ENCODE results near the gene LAIR2.

The LAIR2 gene

GRCh38 chr19:54552913-54553310 is 50.3 kb downstream of the LAIR2 start:
- Histone ChIP-seq H3K4me3 (no peak overlapping the region), H3K36me3 (ENCODE audit: insufficient read depth, low read length) (no peaks in the 10 kb centered on the region), H3K9ac (ENCODE audit: insufficient read length) (no peak overlapping the region), H3K27ac (no peak overlapping the region), H3K9me3 (ENCODE audit: low read depth, low read length) (no peaks in the 10 kb centered on the region)
- TF ChIP-seq FOXP2 (optimal IDR thresholded peaks at IDR 0.05; ENCODE audit: control extremely low read depth, extremely low read length, insufficient read depth) (no peak), EZH2 (IDR thresholded peaks at IDR 0.05) (no peak), POLR2AphosphoS5 (IDR thresholded peaks at IDR 0.05; ENCODE audit: borderline replicate concordance, low read depth, low read length) (no peak)
- DNase-seq (ENCODE audit: low read depth, low spot score), result no peak

DNA sequence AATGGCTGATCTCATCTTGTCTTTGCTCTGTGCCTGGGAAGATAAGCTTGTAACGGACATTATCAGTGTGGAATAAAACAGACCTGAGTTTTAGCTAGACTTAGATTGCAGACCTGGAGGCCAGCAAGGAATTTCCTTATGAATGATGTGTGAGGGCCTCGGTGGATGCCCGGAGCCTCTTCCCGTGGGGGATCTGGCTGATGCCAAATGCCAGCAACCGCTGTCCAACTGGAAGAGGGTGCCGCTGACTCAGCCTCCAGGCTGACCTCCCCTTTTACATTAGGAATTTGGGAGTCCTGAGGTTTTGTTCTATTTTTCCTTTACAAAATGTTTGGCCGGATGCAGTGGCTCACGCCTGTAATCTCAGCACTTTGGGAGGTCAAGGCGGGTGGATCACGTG is 51.4 kb downstream of the LAIR2 start:
- H3K4me3 ChIP-seq, result no peak overlapping the region
- TF ChIP-seq EZH2 (IDR thresholded peaks at IDR 0.05) (no peak), FOXP2 (optimal IDR thresholded peaks at IDR 0.05; ENCODE audit: control extremely low read depth, extremely low read length, insufficient read depth) (no peak), POLR2AphosphoS5 (IDR thresholded peaks at IDR 0.05; ENCODE audit: borderline replicate concordance, low read depth, low read length) (no peak)
- H3K9ac ChIP-seq (ENCODE audit: insufficient read length), result no peak overlapping the region
- H3K27ac ChIP-seq, result no peak overlapping the region
- H3K36me3 ChIP-seq (ENCODE audit: insufficient read depth, low read length), result no peaks in the 10 kb centered on the region
- H3K9me3 ChIP-seq (ENCODE audit: low read depth, low read length), result no peaks in the 10 kb centered on the region
- no peak for DNase-seq (ENCODE audit: low read depth, low spot score)

- Histone ChIP-seq H3K36me3 (ENCODE audit: insufficient read depth, low read length) (no peaks in the 10 kb centered on the region), H3K27ac (no peak overlapping the region), H3K9ac (ENCODE audit: insufficient read length) (no peak overlapping the region), H3K4me3 (no peak overlapping the region), H3K9me3 (ENCODE audit: low read depth, low read length) (no peaks in the 10 kb centered on the region)
- no peak for DNase-seq (ENCODE audit: low read depth, low spot score)
- TF ChIP-seq EZH2 (IDR thresholded peaks at IDR 0.05), result no peak
- no peak for TF ChIP-seq POLR2AphosphoS5 (IDR thresholded peaks at IDR 0.05; ENCODE audit: borderline replicate concordance, low read depth, low read length)
- no peak for TF ChIP-seq FOXP2 (optimal IDR thresholded peaks at IDR 0.05; ENCODE audit: control extremely low read depth, extremely low read length, insufficient read depth)
Observed at GRCh38 chr19:54554896-54555295, 52.3 kb downstream of the LAIR2 start.

DNA sequence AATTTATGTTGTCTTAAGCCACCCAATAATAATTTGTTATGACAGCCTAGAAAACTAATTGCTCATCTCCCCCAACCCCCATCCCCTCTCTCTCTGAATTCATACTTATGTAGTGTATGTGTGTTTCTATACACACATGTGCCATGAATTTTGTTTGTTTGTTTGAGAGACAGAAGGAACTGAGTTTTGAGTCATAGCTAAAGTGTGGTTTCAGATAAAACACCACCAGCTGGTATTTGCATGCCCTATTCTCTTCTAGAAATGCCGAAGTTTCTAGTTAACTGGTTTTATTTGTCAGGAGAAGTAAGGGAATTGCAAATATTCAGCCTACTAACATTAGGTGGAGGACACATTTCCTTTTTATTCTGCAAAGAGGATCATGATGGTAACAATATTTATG is 53.6 kb downstream of the LAIR2 start:
- TF ChIP-seq EZH2 (IDR thresholded peaks at IDR 0.05), result no peak
- no peak for TF ChIP-seq POLR2AphosphoS5 (IDR thresholded peaks at IDR 0.05; ENCODE audit: borderline replicate concordance, low read depth, low read length)
- TF ChIP-seq FOXP2 (optimal IDR thresholded peaks at IDR 0.05; ENCODE audit: control extremely low read depth, extremely low read length, insufficient read depth), result no peak
- H3K36me3 ChIP-seq (ENCODE audit: insufficient read depth, low read length), result no peaks in the 10 kb centered on the region
- no peak overlapping the region for H3K4me3 ChIP-seq
- DNase-seq (ENCODE audit: low read depth, low spot score), result no peak
- no peak overlapping the region for H3K9ac ChIP-seq (ENCODE audit: insufficient read length)
- no peak overlapping the region for H3K27ac ChIP-seq
- H3K9me3 ChIP-seq (ENCODE audit: low read depth, low read length), result no peaks in the 10 kb centered on the region

DNA sequence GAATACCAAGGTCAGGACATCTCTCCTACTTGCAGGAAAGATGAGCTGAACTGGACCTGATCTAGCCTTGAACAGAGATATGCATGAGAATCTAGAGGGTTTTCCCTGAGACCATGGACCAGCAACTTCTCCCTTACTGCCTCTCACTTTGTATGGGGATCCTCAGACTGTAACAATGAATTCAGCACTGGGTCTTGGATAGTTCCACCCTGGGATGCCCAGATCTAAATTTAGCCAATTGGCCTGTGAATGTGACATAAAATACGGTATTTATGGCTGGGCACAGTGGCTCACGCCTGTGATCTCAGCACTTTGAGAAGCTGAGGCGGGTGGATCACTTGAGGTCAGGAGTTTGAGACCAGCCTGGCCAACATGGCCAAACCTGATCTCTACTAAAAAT is 55.7 kb downstream of the LAIR2 start:
- Histone ChIP-seq H3K36me3 (ENCODE audit: insufficient read depth, low read length) (no peaks in the 10 kb centered on the region), H3K9ac (ENCODE audit: insufficient read length) (no peak overlapping the region), H3K9me3 (ENCODE audit: low read depth, low read length) (no peaks in the 10 kb centered on the region), H3K4me3 (no peak overlapping the region), H3K27ac (no peak overlapping the region)
- no peak for TF ChIP-seq EZH2 (IDR thresholded peaks at IDR 0.05)
- no peak for TF ChIP-seq FOXP2 (optimal IDR thresholded peaks at IDR 0.05; ENCODE audit: control extremely low read depth, extremely low read length, insufficient read depth)
- TF ChIP-seq POLR2AphosphoS5 (IDR thresholded peaks at IDR 0.05; ENCODE audit: borderline replicate concordance, low read depth, low read length), result no peak
- DNase-seq (ENCODE audit: low read depth, low spot score), result no peak

Data from SK-N-MC (cell line).